ENCODE results near the gene CLBA1.

GRCh38 chr14:104966981-104967385 is 18.6 kb upstream of the CLBA1 start:
- TF ChIP-seq EZH2 (IDR thresholded peaks at IDR 0.05; ENCODE audit: borderline replicate concordance, low read length), result no peak
- TF ChIP-seq, protein P1, sequence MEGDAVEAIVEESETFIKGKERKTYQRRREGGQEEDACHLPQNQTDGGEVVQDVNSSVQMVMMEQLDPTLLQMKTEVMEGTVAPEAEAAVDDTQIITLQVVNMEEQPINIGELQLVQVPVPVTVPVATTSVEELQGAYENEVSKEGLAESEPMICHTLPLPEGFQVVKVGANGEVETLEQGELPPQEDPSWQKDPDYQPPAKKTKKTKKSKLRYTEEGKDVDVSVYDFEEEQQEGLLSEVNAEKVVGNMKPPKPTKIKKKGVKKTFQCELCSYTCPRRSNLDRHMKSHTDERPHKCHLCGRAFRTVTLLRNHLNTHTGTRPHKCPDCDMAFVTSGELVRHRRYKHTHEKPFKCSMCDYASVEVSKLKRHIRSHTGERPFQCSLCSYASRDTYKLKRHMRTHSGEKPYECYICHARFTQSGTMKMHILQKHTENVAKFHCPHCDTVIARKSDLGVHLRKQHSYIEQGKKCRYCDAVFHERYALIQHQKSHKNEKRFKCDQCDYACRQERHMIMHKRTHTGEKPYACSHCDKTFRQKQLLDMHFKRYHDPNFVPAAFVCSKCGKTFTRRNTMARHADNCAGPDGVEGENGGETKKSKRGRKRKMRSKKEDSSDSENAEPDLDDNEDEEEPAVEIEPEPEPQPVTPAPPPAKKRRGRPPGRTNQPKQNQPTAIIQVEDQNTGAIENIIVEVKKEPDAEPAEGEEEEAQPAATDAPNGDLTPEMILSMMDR (conservative IDR thresholded peaks at IDR 0.05 in 1 of 2, IDR thresholded peaks at IDR 0.05 in 1 of 2; ENCODE audit: extremely low read depth in 1 of 2, insufficient read depth in 1 of 2, low read depth in 1 of 2, low read length in 2 of 2), result no peak

Data from mammary epithelial cell (primary cell).